COLO668 (cell line): ENCODE data around the gene EPX.
"Not testable (repeated sequence)": the region's sequence is repeated elsewhere in the genome, so short reads cannot be mapped to it uniquely, and the experiment has no call there.

Experiments used
- DNase-seq: peaks from one replicate; lab custom pipeline; 2025; ENCODE audit not compliant: unreplicated experiment; lab: John Stamatoyannopoulos, UW

EPX gene, protein sequence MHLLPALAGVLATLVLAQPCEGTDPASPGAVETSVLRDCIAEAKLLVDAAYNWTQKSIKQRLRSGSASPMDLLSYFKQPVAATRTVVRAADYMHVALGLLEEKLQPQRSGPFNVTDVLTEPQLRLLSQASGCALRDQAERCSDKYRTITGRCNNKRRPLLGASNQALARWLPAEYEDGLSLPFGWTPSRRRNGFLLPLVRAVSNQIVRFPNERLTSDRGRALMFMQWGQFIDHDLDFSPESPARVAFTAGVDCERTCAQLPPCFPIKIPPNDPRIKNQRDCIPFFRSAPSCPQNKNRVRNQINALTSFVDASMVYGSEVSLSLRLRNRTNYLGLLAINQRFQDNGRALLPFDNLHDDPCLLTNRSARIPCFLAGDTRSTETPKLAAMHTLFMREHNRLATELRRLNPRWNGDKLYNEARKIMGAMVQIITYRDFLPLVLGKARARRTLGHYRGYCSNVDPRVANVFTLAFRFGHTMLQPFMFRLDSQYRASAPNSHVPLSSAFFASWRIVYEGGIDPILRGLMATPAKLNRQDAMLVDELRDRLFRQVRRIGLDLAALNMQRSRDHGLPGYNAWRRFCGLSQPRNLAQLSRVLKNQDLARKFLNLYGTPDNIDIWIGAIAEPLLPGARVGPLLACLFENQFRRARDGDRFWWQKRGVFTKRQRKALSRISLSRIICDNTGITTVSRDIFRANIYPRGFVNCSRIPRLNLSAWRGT

GRCh38 chr17:58192612-58193011 lies at the start of gene EPX:
Gene EPX (plus strand): TSS chr17:58192726. CDS start chr17:58192847, 121 bp downstream.
- no peak for DNase-seq

DNA sequence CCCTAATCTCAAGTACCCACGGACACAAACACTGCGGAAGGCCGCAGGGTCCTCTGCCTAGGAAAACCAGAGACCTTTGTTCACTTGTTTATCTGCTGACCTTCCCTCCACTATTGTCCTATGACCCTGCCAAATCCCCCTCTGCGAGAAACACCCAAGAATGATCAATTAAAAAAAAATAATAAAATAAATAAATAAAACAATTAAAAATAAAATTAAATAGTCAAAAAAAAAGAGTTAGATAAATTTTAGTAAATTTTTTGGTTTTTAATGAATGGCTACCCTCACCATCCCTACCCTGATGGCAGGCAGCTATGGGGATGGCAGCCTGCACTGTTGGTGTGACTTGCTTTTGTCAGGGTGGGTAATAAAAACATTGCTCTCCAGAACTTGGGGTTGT lies 49.2 kb upstream of the EPX start:
- not testable (repeated sequence) for DNase-seq

- no peak for DNase-seq
Observed at GRCh38 chr17:58144801-58145200, 47.7 kb upstream of the EPX start.

GRCh38 chr17:58147930-58148434 lies 44.5 kb upstream of the EPX start, which contains the start of gene OR4D1:
Gene OR4D1 (plus strand): TSS chr17:58148384. CDS start chr17:58155154, 6,770 bp downstream.
- no peak for DNase-seq

DNA sequence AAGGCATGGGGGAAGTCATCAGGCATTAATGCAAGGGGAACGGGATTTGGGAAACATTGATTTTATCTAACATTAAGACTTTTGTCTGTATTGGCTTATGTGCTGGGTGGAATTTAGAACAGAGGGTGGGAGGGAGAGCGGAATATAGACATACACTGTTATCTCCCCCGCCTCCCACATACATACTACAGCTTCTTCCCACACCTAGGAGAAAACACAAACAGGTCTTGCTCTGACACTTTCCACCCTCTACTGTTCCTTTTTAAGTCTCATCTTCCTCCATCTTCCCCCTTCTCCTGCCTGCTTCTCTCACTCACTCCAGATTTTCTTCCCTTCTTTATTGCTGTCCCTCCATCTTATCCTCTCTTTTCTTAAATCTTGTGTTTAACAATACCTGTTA lies 43.9 kb upstream of the EPX start:
- DNase-seq, result no peak

GRCh38 chr17:58150394-58150793 lies 42.1 kb upstream of the EPX start:
- DNase-seq, result no peak

GRCh38 chr17:58153046-58153445 lies 39.5 kb upstream of the EPX start:
- no peak for DNase-seq

DNA sequence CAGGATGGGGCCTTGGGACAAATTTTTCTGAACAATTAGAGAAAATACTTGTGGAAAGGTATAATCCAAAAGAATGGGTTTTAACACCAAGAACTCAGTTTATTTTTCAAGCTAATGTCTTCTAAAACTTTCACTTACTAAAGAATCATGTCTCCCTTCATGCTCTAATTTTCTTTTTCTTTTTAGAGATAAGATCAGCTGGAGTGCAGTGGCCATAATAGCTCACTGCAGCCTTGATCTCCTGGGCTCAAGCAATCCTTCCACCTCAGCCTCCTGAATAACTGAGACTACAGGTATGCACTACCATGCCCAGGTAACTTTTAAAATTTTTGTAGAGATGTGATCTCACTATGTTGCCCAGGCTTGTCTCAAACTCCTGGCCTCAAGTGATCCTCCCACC lies 38.9 kb upstream of the EPX start:
- no peak for DNase-seq

DNA sequence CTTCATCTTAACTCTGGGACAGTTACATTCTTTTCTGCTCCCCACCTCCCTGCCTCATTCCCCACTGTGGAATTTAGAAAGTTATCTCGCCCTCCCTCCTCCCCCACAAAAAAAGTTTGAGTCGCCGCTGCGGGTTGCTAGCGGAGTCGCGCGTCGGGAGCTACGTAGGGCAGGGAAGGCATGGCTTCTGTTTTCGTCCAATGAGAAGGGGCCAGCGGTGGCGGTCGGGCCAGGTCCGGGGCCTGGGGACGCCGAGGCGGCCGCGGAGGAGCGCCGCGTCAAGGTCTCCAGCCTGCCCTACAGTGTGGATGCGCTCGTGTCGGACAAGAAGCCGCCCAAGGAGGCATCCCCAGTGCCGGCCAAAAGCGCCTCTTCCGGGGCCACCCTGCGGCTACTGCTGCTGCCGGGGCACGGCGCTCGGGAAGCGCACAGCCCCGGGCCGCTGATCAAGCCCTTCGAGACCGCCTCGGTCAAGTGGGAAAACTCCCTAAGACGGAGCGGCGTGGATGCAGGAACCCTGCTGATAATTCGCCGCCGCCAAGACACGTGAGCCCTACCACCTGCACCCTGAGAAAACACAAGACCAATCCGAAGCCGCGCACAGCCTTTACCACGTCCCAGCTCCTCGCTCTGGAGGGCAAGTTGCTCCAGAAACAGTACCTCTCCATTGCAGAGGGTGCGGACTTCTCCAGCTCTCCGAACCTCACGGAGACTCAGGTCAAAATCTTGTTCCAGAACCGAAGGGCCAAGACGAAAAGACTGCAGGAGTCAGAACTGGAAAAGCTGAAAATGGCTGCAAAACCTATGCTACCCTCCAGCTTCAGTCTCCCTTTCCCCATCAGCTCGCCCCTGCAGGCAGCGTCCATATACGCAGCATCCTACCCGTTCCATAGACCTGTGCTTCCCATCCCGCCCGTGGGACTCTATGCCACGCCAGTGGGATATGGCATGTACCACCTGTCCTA lies 35.4 kb upstream of the EPX start:
- peak; percentile 4 for DNase-seq

GRCh38 chr17:58158181-58158580 lies 34.3 kb upstream of the EPX start:
- no peak for DNase-seq

DNA sequence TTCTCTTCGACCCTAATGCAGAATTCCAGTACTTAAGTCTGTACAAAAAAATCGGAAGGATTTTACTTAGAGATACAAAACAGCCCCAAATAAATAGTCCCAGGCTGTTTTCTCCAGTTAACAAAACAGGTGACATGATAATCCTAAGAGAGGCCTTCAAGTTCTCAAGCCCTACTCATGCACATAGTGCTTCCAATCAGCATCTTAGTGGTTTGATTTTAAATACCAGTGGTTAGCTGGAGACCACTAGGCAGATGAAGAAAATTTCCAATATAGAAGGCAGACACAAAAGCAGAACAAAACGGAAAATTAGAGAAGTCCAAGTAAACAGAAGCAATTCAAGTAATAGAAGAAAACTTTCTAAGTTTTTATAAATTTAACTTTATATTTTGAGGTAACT lies 31.0 kb upstream of the EPX start:
- no peak for DNase-seq

GRCh38 chr17:58165981-58166380 lies 26.5 kb upstream of the EPX start:
- DNase-seq, result no peak

DNA sequence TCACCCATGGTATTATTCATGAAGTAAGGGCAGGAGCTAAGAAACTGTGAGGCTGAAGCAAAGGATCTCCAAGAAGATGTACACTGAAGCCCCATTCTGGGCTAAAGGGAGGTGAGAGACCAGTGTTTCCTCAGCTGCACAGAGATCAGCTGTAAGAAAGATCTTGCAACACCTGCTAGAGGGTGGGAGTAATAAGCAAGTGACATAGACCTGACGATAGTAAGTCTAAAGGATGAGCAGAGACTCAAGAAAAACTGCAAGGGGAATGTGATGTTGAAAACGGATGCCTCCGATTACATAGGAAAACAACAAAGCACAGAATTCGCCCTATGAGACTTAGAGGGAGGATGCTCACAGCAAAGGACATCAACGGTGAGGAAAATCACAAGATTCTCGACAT lies 25.8 kb upstream of the EPX start, which contains the start of gene OR4D2:
OR4D2 (plus strand) TSS at position 301 of the 400 bp plus-strand sequence. CDS start 2,674 bp downstream, outside the sequence.
- no peak for DNase-seq

DNA sequence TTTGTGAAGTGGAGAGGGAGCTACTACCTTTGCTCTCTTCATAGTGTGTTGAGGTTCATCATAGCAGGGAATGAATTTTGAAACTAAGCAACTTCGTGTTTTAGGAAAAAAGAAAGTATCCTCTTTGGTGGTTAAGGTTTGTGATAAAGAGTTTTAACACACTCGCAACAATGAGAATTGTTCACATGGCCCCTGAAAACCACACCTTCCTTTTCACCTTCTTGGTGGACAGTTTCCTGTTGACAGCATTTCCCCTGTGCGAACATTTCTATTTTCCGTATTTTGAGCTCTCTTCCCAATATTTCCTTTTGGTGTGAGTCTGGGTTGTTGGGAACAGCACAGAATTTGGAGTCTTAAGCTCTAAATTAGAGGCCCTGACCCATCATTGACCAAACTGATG lies 21.9 kb upstream of the EPX start:
- no peak for DNase-seq

DNA sequence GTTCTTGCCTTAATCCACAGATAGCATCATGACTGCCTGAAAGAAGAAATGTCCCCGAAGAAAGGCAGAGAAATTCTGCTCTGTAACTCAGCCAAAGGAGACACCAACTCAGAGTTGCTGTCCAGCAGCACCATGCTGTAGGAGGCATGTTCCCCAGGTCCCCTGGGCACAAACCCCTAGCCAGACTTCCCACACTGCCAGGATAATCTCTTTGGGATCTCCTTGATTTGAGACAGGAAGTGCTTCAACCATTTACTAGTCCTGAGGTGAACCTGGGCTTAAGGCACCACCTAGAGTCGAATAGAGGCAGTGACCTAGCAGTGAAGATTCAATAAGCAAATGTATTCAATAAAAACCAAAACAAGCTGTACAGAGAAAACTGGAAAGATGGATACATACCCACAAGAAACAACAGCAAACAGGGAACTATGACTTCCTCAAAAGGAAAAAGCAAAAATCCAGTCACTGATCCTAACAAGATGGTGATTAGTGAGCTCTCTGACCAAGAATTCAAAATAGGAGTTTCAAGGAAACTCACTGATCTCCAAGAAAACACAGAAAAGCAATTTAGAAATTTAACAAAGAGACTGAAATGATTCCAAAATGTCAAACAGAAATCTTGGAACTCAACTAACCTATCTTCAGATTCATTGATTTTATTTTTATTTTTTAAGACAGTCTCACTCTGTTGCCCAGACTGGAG lies 20.0 kb upstream of the EPX start:
- DNase-seq, result peak; percentile 7

DNA sequence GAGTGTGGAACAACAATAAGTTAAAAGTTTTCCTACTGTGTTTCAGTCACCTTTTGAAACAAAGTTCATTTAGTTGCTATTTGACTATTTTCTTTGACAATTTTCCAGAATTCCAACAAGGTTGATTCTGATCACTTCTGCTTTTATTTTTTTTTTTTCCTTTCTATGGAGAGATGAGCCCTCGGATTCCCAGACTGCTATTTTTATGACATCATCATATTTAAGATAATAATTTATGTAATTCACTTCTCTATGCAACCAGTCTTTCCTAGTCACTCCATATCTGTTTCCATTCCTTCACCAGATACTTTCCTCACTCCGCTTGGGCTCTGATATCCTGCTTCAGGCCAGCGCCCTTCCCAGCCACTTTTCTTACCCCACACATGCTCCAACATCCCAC lies 17.7 kb upstream of the EPX start:
- no peak for DNase-seq

- no peak for DNase-seq
Observed at GRCh38 chr17:58176200-58176599, 16.3 kb upstream of the EPX start.

- DNase-seq, result no peak
Observed at GRCh38 chr17:58181796-58182195, 10.7 kb upstream of the EPX start.

DNA sequence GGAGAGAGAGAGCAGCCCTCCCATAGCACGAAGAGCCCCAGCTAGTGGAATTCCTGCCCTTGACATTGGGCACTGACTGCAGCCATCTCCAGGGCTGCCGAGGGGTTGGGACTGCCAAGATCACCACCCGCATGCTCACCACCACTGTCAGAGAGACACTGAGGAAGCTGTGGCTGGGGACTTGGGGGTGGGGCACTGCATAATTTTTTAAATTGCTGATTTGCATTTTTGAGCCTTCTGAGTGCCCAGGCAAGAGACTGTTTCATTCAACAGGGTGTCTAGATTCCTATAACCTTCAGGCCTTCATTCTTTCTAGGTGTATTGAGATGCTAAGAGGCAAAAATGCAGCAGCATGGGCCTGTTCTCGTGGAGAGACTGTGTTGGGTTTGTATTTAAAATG lies 9.0 kb upstream of the EPX start:
- DNase-seq, result no peak

DNA sequence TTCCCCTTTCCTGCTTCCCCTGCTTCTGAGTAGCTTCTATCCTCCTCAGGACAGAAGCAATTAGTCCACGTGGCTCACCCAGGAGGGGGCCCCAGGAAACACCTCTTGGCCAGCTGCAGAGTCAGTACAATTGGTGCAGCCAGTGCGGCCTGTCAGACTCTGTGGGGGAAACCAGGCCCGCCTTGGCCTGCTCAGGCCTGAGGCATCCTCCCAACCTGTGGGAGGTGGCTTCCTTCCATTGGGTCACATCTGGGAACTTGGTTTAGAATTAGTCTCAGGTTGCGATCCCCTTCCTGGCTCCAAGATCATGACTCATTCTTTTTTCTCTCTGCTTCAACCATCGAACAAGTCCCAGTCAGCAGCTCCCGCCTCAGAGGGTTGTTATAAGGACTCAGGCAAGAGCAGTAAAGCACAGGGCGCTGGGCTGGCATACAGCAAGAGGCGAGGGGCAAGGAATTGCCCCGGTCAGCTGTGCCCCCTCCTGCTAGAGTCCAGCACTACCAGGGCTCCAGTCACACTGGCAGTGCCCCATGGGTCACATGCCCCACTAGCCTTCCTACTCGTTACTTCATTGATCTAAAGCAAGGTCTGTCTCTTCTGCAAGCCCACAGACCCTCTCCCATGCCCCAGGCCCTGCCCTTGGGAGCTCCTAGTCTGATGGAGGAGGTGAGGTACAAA lies 8.1 kb upstream of the EPX start:
- no peak for DNase-seq
